Astrocyte of the cerebellum (primary cell): Measurements from ENCODE around the gene SLC12A8.
A peak's percentile ranks its signal among the peaks of the same experiment; 100 is the strongest.

Source experiments
- DNase-seq: peaks from one replicate; pipeline ENCODE4 v3.0.0-alpha.2; 2011; ENCODE audit warnings: low read depth
- H3K4me3 ChIP-seq: 2 replicates; pipeline ENCODE4 v1.5.1; 2011; ENCODE audit warnings: mild to moderate bottlenecking, low read depth, low read length, moderate library complexity
- in situ Hi-C: cut with HindIII; loops from 2 replicates; pipeline ENCODE4 v1.10.0; 2017; ENCODE audit warnings: low sequenced_read_pairs
- TF ChIP-seq, protein P1 (sequence below): IDR thresholded peaks from 2 replicates; pipeline ENCODE4 v1.5.1; 2012; ENCODE audit warnings: low read length, low read depth, moderate library complexity, mild to moderate bottlenecking; ENCODE audit errors: missing control alignments

SLC12A8 gene

DNA sequence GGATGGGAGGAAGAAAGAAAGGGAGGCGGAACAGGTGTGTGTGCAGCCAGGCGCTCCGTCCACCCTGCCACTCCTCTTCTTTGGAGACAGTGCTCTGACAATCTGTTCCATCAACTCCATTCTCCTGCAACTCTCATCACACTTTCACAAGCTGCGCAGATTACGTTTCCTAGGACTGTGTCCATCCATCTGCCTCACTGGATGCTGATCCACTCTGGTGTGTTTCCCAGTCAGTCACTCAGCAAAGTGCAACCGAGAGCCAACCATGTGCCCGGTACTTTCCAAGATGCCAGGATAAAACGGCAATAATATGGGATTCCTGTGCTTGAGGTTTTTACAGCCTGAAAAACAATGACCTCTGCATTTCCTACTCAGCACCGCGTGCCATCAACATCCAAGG, 59.6 kb downstream of the SLC12A8 start:
- TF ChIP-seq, protein P1, sequence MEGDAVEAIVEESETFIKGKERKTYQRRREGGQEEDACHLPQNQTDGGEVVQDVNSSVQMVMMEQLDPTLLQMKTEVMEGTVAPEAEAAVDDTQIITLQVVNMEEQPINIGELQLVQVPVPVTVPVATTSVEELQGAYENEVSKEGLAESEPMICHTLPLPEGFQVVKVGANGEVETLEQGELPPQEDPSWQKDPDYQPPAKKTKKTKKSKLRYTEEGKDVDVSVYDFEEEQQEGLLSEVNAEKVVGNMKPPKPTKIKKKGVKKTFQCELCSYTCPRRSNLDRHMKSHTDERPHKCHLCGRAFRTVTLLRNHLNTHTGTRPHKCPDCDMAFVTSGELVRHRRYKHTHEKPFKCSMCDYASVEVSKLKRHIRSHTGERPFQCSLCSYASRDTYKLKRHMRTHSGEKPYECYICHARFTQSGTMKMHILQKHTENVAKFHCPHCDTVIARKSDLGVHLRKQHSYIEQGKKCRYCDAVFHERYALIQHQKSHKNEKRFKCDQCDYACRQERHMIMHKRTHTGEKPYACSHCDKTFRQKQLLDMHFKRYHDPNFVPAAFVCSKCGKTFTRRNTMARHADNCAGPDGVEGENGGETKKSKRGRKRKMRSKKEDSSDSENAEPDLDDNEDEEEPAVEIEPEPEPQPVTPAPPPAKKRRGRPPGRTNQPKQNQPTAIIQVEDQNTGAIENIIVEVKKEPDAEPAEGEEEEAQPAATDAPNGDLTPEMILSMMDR, result no peak
- no peak for DNase-seq
- in situ Hi-C loops, result no loop called here
- H3K4me3 ChIP-seq, result no peak overlapping the region

DNA sequence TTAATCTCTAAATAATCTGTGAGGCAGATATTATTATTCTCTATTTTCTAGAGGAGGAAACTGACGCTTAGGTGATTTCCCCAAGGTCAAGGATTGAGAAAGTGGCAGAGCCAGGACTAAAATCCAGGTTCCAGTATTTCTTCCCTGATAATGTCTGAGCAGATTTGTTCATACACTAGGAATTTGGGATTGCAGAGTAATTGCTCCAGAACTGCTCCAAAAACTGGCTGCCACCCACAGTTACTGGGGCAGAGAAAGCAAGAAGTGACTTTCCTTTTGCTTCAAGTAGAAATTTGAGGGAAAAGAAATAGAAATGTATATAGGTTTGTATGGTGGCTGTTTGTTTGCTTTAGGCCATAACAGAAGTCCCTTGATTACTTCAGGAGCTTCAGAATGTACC, 60.6 kb downstream of the SLC12A8 start:
- in situ Hi-C loops, result no loop called here
- TF ChIP-seq, protein P1, result no peak
- H3K4me3 ChIP-seq, result no peak overlapping the region
- DNase-seq, result no peak

DNA sequence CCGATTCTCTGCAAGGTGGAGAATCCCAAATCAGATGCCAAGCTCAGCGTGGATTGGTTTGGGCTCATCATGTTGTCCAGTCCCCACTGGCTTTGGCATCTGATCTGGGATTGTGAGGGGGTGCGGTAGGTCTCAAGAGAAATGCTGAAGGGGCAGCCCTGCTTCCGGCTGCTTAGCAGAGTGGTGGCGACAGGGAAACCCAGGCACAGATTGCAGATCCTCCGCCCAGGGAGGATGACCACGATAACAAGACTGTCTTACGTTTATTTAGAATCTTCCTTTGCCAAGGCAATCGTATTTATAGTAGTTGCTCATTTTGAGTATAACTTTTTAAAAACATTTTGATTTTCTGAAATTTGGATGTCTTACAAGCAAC, 61.1 kb downstream of the SLC12A8 start:
- DNase-seq, result no peak
- no peak overlapping the region for H3K4me3 ChIP-seq
- in situ Hi-C loops, result no loop called here
- TF ChIP-seq, protein P1, result no peak

DNA sequence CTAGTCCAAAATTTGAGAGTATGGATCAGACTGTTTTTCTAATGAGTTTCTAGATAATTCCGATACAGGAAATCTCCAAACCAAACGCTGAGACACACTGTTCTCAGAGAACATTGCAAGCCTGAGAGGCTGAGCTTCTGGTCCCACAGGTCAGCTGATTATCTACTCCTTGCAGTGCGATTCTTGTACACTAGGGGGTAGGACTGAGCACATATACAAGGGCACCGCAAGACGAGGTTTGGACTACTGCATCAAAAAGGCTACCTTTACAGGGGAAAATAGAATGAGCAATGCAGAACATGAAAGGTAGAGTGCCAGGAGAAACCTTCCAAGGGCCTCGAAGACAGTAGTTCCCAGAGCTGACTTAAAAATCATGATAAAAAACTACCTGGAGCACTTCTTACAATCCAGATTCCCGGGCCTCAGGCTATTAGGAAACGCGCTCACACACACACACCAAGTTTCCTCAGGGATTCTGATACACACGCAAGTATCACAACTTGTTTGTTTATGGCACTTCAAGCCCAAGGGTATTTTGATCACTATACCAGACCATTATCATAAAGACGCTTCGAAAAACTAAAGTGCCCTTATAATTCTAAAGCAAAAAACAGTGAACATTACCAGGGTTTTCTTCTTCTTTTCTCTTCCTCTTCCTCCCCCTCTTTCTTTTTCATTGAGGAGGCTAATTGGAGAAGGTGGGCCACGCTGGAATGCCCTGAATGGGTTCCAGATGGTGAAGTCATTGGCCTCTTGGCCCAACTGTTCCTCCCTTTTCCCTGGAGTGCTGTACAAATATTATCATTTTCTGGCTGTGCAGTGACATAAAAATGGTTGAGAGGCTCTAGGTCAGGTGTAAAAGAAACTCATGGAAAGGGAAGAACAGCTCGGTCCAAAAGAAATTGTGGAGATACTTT, 61.8 kb downstream of the SLC12A8 start:
- no peak overlapping the region for H3K4me3 ChIP-seq
- in situ Hi-C loops, result no loop called here
- DNase-seq, result no peak
- TF ChIP-seq, protein P1, result peak; percentile 55

DNA sequence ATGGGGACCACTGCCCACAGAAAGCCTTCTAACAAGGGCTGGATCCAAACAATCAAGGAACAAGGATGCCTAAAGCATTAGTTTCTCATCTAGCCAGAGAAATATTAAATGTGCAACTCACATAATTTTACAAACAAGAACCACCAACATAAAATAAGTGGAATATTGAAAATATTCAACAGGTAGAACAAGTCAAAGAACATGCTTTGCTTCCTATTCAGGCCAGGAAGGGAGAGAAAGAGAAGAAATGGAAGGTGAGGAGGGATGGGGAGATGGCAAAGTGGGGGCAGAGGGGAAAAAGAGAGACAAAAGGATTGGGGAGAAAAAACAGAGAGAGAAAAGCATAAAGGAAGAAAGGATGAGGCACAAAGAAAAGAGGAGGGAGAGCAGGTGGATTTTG, 63.1 kb downstream of the SLC12A8 start:
- in situ Hi-C loops, result no loop called here
- TF ChIP-seq, protein P1, result no peak
- H3K4me3 ChIP-seq, result no peak overlapping the region
- DNase-seq, result no peak

DNA sequence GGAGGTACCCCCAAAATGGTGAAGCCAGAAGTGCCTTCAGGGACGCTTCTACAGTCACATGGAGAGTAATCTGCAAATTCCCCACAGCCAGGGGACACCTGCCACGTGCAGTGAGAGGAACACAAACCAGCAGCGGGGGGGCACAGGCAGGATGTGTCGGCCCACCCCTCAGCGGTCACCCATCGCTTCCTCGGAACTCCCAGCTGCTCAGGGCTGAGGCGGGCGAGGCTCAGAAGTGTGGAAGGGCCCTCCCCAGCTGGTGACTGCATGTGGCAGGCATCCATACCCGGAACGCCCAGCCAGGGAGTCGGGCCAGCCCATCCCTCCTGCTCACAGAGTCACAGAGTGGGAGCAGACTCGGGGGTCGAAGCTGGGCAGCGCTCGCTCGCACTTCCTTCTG, 63.7 kb downstream of the SLC12A8 start:
- DNase-seq, result no peak
- no peak overlapping the region for H3K4me3 ChIP-seq
- in situ Hi-C loops, result no loop called here
- TF ChIP-seq, protein P1, result no peak
